ENCODE measurements around the gene RUFY2.
"Not testable (repeated sequence)": the region's sequence is repeated elsewhere in the genome, so short reads cannot be mapped to it uniquely, and the experiment has no call there.

RUFY2 gene, protein sequence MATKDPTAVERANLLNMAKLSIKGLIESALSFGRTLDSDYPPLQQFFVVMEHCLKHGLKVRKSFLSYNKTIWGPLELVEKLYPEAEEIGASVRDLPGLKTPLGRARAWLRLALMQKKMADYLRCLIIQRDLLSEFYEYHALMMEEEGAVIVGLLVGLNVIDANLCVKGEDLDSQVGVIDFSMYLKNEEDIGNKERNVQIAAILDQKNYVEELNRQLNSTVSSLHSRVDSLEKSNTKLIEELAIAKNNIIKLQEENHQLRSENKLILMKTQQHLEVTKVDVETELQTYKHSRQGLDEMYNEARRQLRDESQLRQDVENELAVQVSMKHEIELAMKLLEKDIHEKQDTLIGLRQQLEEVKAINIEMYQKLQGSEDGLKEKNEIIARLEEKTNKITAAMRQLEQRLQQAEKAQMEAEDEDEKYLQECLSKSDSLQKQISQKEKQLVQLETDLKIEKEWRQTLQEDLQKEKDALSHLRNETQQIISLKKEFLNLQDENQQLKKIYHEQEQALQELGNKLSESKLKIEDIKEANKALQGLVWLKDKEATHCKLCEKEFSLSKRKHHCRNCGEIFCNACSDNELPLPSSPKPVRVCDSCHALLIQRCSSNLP

DNA sequence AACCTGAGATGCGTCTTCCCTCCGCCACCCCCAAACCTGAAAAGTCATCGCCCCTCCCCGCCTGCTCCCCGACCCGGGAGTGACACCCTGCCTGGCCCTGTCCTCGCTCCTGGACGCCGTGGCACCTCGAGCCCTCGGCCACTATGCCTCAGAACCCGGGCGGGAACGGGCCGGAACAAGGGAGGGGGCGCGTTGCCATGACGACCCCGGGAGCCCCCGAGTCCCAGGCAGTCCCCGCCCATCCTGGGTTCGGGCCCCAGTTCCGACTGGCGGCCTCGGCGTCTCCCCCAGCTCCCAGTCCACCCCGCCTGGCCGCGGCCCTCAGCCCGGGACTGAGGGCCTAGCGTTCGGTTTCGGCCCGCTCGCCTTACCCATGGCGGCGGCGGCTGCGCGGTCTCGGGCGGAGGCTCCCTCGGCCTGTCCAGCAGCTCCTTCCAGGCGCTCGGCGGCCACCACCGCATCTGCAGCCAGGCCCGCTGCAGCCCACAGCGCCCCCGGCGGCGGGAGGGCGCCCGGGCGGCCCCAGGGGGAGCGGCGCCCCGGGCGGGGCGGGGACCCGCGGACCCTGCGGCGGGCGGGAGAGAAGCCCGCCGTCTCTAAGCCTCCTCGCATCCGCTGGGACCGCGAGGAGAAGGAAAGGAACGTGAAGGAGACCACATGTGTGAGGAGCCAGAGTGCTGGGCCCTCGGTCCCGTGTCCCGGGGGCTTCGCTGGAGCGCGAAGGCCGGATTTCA is at the start of gene RUFY2:
Gene RUFY2, minus strand, starts transcription at position 463 of the 734 bp plus-strand sequence. Its CDS starts 88 bp downstream, at position 375.
- DNase-seq (ENCODE audit: low read depth), result peak; percentile 65

DNA sequence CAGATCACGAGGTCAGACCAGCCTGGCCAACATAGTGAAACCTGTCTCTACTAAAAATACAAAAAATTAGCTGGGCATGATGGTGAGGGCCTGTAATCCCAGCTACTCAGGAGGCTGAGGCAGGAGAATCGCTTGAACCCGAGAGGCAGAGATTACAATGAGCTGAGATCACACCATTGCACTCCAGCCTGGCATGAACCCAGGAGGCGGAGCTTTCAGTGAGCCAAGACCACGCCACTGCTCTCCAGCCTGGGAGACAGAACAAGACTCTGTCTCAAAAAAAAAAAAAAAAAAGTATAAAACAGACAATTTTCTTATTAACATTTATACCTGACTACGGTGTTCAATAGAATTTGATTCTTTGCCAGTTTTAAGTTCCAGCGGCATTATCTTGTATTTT is 42.6 kb upstream of the RUFY2 start:
- DNase-seq (ENCODE audit: low read depth), result not testable (repeated sequence)

DNA sequence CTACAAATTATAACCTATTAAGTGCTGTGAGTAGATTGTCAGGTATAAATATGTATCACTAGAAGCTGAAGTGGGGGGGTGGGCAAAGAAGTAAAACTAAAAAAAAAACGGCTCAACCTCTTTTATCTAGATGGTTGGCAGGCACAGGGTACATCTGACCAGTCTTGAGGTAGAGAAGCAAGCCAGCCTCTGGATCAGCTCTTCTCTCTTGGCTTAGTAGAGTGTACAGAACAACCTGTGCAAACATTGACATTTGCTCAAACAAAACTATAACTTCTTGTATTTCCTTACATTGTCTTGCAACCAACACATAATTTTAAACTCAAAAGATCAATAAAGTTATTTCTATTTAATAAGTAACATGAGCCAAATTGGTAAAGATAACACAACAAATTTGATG is 39.1 kb upstream of the RUFY2 start:
- DNase-seq (ENCODE audit: low read depth), result no peak

DNA sequence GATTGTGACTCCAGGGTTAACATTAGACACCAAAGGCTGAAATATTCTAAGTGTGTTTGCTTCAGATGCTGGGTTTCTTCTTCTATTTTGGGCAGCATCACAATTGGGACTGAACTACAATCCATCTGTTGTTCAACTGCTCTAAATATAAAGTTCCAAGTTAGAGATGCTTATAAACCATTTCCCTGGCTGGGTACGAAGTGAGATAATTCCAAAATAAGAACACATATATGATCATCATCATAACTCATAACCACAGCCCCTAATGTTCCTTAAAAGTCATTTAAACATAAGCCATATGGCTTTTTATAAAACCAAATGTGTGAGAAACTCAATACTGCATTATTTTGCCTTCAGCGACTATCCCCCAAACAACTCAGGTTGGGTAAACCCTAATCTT is 35.9 kb upstream of the RUFY2 start:
- DNase-seq (ENCODE audit: low read depth), result no peak

DNA sequence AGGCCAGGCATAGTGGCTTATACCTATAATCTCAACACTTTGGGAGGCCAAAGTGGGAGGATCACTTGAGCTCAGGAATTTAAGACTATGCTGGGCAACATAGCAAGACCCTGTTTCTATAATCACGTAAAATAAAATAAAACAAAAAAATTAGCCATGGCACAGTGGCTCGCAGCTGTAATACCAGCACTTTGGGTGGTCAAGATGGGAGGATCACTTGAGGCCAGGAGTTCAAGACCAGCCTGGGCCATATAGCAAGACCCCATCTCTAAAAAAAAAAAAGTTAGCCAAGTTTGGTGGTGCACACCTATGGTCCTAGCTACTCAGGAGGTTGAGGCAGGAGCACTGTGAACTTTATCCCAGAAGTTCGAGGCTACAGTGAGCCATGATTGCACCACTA is 33.8 kb upstream of the RUFY2 start:
- no peak for DNase-seq (ENCODE audit: low read depth)

DNA sequence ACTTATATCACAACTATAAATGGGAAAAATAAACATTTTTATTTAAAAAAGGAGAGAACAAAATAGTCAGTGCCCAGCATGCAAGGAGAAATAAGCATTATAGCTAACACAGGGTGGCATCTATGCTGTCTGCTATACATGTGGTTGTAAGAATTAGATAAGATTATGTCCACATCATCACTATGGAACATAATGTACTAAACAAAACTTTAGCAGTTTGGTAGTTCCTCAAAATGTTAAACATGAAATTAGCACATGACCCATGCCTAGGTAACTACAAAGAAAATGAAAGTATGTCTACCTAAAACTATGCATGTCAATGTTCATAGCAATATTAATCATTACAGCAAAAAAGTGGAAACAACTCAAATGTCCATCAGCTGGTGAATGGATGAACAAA is 28.7 kb upstream of the RUFY2 start:
- no peak for DNase-seq (ENCODE audit: low read depth)

DNA sequence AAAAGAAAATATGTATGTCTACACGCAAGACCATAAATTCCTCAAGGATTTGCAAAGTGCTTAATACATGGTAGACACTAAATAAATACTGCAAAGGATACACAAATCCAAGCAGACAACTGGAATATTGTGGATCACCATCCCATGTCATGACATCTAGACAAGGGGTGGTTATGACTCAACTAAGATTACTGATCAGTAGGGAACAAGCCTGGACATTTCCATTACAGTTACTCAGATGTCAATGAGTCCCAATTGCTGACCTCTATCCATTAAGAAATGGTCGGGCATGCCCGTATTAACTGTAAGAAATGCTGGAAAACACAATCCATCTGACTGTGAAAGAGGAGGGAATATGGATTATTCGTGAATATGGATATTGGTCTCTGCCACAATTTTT is 27.6 kb upstream of the RUFY2 start:
- DNase-seq (ENCODE audit: low read depth), result no peak

DNA sequence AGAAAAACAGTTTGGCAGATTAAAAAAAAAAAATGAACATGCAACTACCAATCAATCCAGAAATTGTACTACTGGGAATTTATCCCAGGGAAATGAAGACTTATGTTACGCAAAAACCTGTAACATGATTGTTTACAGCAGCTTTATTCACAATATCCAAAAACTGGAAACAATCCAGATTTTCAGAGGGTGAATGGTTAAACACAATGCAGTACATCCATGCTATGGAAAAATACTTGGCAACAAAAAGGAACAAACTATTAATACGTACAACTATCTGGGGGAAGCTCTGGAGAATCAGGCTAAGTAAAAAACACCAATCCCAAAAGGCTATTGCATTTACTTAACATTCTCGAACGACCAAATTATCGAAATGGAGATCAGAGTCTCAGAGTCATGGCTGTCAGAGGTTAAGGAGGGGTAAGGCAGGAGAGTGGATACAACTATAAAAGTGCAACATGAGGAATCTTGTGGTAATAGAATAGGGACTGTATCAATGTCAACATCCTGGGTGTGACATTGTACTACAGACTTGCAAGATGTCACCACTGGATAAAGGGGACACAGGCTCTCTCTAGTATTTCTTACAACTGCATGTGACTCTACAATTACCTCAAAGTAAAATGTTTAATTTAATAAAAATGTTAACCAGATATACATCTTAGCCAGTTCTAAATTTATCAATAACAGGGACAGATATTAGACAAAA is 21.5 kb upstream of the RUFY2 start:
- no peak for DNase-seq (ENCODE audit: low read depth)

DNA sequence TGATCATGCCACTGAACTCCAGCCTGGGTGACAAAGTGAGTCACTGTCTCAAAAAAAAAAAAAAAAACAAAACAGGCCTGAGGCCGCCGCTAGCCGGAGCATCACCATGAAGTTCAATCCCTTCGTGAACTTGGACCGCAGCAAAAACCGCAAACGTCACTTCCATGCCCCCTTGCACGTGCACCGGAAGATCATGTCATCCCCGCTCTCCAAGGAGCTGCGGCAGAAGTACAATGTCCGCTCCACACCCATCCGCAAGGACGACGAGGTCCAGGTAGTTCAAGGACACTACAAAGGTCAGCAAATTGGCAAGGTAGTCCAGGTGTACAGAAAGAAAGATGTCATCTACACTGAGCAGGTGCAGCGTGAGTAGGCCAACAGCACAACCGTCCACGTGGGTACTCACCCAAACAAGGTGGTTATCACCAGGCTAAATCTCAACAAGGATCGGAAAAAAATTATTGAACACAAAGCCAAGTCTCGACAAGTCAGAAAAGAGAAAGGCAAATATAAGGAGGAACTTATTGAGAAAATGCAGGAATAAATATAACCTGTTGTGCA is 17.5 kb upstream of the RUFY2 start:
- no peak for DNase-seq (ENCODE audit: low read depth)

DNA sequence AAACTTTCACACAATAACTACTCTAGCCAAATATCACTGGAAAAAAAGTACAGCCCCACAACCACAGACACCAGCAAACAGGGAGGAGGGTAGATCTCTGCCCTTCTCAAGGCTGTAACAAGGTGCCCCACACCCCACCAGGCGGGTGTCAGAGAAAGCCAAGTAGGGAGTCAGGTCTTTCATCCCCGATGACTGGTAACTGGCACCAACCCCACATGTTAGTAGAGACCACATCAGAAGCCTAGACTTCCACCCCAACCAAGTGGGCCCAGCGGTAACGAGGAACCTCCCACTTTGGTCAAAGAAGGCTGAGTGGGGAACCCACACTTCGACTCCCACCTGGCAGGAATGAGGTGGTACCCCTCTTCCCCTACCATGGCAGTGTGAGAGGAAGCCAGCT is 16.4 kb upstream of the RUFY2 start:
- peak; percentile 3 for DNase-seq (ENCODE audit: low read depth)

DNA sequence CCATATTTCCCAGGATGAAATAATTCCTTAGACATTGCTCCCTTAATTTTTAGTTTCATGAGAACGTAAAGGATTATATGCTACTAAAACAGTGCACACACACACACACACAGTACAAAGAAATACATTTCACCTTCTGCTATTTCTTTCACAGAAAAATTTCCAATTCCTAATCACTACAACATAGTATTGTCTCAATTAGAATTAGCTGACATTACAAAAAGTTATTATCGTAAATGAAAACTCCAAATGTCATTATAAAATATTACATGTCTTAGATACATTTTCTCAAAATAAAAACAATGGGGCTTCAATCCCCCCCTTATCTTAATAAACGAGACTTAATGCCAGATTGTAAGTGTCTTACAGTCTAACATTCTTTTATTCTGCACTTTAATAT is 12.3 kb upstream of the RUFY2 start:
- DNase-seq (ENCODE audit: low read depth), result no peak

DNA sequence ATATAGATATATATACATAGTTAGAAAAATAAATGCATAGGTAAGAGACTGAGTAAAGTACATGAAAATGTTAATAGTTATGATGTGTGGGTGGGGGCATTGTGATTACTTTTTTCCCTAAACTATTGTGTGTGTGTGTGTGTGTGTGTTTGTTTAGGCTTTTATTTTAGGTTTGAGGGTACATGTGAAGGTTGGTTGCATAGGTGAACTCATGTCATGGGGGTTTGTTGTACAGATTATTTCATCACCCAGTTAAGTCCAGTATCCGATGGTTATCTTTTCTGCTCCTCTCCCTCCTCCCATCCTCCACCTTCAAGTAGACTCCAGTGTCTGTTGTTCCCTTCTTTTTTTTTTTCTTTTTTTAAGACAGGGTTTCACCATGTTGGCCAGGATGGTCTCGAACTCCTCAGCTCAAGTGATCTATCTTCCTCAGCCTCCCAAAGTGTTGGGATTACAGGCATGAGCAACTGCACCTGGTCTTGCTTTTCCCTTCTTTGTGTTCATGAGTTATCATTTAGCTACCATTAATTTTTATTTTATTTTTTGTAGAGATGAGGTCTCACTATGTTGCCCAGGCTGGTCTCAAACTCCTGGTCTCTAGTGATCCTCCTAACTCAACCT is 1.9 kb upstream of the RUFY2 start:
- DNase-seq (ENCODE audit: low read depth), result no peak

DNA sequence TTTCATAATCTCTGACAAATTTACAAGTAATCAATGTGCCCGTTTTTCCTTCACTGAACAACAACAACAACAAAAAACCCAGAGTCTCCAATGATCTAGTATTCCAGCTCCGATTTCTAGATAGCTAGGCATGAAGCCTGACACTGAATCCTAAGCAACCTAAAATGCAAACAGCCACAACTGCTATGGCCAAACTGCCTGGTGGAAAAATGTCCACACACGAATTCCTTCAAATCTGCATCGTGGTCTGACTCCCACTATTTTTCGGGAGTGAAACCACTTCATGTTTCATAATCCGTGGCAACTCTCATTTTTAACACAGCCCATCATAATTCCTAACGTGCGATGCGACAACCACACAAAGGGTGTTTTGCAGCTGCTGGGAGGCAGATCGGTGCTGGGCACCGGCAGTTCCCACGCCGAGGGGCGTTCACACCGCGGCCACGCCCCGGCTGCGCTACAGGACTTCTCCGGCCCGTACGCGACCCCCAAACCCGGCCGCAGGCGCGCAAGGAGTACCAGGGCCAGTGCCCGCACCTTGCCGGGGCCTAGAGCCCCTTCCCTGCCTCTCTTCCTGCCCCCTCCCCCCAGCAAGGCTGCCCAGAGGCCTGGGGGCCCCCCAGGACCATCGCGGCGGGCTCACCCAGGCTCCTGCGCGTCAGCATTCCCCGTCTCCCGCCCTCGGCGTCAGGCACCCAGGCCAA is 814 bp downstream of the RUFY2 start:
- DNase-seq (ENCODE audit: low read depth), result peak; percentile 1

DNA sequence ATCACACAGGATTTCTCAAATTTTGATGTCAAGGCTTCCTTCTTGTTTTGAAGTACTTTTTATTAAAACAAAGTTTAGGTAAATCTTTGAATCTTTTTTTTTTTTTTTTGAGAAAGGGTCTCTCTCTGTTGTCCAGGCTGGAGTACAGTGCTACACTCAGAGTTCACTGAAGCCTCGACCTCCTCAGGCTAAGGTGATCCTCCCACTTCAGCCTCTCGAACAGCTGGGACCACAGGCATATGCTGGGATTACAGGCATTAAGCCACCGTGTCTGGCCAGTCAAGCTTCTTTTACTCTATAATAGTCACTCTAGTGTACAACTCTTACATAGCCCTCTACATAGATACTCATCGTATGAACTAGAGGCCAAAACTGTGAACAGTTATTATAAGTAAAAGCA is 3.4 kb downstream of the RUFY2 start:
- no peak for DNase-seq (ENCODE audit: low read depth)

DNA sequence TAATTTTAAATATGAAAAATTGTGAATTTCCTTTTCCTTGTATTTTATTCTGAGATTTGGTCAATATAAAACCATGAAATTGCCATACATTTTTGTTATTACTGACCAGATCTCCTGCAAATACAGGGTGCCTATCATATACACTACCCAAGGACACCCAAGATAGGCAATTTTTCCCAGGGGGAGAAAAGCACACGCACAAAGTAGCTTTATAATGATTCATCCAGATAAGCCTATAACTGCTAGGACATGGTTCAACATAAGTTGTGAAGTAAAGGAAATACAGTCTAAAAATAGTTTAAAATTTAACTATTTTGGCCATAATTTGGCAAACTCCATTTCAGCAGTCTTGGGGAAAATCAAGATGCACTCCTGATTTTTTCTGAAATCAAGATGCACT is 4.8 kb downstream of the RUFY2 start:
- no peak for DNase-seq (ENCODE audit: low read depth)

DNA sequence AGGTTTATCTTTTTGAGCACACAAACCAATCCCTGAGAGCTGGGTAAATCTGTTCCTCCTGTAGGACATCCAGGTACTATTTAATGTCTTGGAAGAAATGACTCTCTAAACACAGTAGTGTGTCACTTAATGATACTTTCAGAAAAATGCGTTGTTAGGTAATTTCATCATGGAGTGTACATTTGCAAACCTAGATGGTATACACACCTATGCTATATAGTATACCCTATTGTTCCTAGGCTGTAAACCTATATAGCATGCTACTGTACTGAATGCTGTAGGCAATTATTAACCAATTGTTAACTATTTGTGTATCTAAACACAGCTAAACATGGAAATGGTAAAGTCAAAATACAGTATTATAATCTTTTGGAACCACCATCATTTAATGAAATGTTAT is 10.1 kb downstream of the RUFY2 start:
- no peak for DNase-seq (ENCODE audit: low read depth)

DNA sequence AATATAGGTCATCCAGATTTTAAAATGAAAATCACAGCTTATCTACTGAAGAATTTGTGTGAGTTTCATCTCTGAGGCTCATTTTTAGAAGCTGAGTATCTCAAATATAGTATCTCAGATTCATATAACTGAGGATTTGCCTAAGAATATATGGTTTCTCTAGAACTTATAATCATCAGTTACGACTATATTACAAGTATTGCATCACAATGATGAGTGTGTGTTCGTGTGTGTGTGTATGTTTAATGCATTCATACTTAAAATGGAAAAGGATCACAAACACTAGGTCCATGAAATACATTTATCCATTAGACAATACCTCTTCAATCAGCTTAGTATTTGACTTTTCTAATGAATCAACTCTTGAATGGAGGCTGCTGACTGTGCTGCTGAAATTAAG is 21.3 kb downstream of the RUFY2 start:
- no peak for DNase-seq (ENCODE audit: low read depth)

DNA sequence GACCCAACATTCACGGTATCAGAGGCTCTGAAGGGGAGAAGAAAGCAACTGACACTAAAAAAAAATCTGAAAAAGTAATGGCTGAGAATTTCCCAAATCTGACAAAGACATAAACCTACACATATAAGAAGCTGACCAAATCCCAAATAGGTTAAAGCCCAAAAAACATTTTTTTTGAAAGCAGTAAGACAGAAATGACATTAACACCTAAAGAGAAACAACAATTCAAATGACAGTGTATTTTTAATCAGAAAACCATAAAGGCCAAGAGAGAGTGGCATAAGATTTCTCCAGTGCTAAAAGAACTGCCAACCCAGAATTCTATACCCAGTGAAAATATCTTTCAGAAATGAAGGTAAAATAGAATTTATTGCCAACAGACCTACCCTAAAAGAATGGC is 35.5 kb downstream of the RUFY2 start:
- DNase-seq (ENCODE audit: low read depth), result no peak

DNA sequence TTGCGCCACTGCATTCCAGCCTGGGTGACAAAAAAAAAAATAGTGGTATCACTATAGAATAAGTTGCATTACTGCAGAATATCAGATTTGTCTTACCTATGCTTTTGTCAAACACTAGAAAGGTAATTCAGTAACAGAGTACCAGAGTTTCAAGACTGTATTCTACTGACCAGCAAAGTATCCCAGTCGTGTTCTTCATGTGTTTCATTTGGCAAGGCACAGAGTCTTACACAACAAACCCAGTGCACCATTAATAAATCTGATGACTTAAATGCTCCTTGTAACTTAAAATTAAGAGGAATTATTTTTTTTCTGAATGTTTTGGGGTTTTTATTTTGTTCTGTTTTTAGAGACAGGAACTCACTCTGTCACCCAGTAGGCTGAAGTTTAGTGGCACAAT is 40.0 kb downstream of the RUFY2 start:
- DNase-seq (ENCODE audit: low read depth), result no peak

DNA sequence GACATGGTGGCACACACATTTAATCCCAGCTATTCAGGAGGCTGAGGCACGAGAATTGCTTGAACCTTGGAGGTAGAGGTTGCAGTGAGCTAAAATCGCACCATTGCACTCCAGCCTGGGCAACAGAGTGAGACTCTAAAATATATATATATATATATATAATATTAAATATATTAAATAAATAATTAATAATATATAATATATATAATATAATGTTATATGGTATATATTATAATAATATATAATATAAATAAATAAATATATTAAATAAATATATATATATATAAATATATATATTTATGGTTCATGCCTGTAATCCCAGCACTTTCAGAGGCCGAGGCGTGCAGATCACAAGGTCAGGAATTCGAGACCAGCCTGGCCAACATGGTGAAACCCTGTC is 40.5 kb downstream of the RUFY2 start:
- DNase-seq (ENCODE audit: low read depth), result no peak

DNA sequence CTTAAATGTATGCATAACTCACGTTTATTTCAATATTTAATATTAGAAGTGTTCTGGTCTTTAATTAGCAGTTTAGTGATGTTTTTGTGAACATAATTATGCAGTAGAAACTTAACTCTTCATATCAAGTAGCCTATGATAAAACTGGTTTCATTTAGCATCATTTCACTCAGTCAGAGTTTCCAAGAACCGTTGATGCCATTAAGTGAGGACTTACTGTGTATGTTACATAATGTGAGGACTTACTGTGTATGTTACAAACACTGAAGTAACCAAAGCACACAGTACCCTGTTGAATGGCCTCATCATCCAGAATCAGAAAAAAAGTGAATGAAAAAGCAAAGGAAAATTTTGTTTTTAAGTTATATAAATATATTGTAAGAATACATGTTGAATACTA is 41.5 kb downstream of the RUFY2 start:
- DNase-seq (ENCODE audit: low read depth), result no peak
